Neural cell (in vitro differentiated cells): Measurements from ENCODE around the gene HSPB1.
"Not testable (repeated sequence)": the region's sequence is repeated elsewhere in the genome, so short reads cannot be mapped to it uniquely, and the experiment has no call there.

ENCODE experiments used
- CTCF ChIP-seq: fragments of 450-650 bp; IDR thresholded peaks from 2 replicates; pipeline ENCODE4 v1.5.1; 2014; ENCODE audit warnings: antibody characterized with exemption, mild to moderate bottlenecking, moderate library complexity; ENCODE audit not compliant: poor library complexity, severe bottlenecking
- EP300 ChIP-seq: fragments of 450-650 bp; conservative IDR thresholded peaks from 2 replicates; pipeline ENCODE4 v1.6.1; 2014; ENCODE audit warnings: antibody characterized with exemption, mild to moderate bottlenecking, moderate library complexity; ENCODE audit not compliant: poor library complexity, severe bottlenecking
- POLR2AphosphoS5 ChIP-seq: IDR thresholded peaks from 2 replicates; pipeline ENCODE4 v1.6.1; 2012
- TAF1 ChIP-seq: IDR thresholded peaks from 2 replicates; pipeline ENCODE4 v1.6.1; 2012; ENCODE audit warnings: low read depth

GRCh38 chr7:76309341-76310101, 7.0 kb downstream of the HSPB1 start:
- TF ChIP-seq TAF1, CTCF, POLR2AphosphoS5, EP300: not testable (repeated sequence)
